Liver (tissue), 2 donors: ENCODE data around the gene NADSYN1.

Experiments used
- CTCF ChIP-seq: fragments of 150-350 bp; IDR thresholded peaks from 2 replicates; pipeline ENCODE4 v1.5.1; 2017; ENCODE audit warnings: improper control_type of control experiment, low read depth, low read length; ENCODE audit not compliant: missing input control
- REST ChIP-seq: IDR thresholded peaks from 2 replicates; pipeline ENCODE4 v1.6.1; 2016; ENCODE audit warnings: antibody characterized with exemption, mild to moderate bottlenecking
- donor health status: healthy.

DNA sequence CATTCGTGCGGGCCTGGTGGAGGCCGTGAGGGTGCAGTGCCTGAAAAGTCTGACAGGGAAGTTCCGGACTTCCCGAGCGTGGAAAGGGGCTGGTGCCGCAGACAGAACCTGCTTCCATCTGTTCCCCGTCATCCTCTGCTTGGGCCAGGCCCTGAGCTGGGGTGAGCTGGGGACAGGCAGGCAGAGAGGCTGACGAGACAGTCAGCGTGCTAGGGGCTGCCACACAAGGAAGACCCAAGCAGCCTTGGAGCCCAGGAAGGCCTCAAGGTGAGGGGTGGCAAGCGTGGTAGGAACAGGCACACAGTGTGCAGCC is 25.5 kb downstream of the NADSYN1 start:
- TF ChIP-seq CTCF, result no peak
- no peak for TF ChIP-seq REST
